GM10847 (cell line): ENCODE data around the gene BCKDHB.

Experiments used
- POLR2A ChIP-seq: IDR thresholded peaks from 2 replicates; pipeline ENCODE4 v1.6.1; 2011; ENCODE audit not compliant: insufficient read length; ENCODE audit errors: extremely low read depth

BCKDHB gene

GRCh38 chr6:80328652-80329051, 222.2 kb downstream of the BCKDHB start:
- no peak for TF ChIP-seq POLR2A

GRCh38 chr6:80329496-80329895, 223.0 kb downstream of the BCKDHB start:
- no peak for TF ChIP-seq POLR2A

GRCh38 chr6:80330961-80331360, 224.5 kb downstream of the BCKDHB start:
- TF ChIP-seq POLR2A = no peak

GRCh38 chr6:80331522-80331921, 225.1 kb downstream of the BCKDHB start:
- TF ChIP-seq POLR2A = no peak

GRCh38 chr6:80331974-80332373, 225.5 kb downstream of the BCKDHB start:
- TF ChIP-seq POLR2A = no peak

- no peak for TF ChIP-seq POLR2A
These were observed 226.9 kb downstream of the BCKDHB start for GRCh38 chr6:80333342-80333741.

- no peak for TF ChIP-seq POLR2A
These were observed 228.7 kb downstream of the BCKDHB start for GRCh38 chr6:80335121-80335531.

- TF ChIP-seq POLR2A = no peak
These were observed 230.4 kb downstream of the BCKDHB start for GRCh38 chr6:80336911-80337310.

GRCh38 chr6:80338201-80338836, 231.8 kb downstream of the BCKDHB start:
- TF ChIP-seq POLR2A = no peak

GRCh38 chr6:80339421-80339820, 232.9 kb downstream of the BCKDHB start:
- no peak for TF ChIP-seq POLR2A

GRCh38 chr6:80340280-80340679, 233.8 kb downstream of the BCKDHB start:
- no peak for TF ChIP-seq POLR2A

- TF ChIP-seq POLR2A = no peak
These were observed 234.2 kb downstream of the BCKDHB start for GRCh38 chr6:80340686-80341085.

GRCh38 chr6:80341330-80341729, 234.9 kb downstream of the BCKDHB start:
- TF ChIP-seq POLR2A = no peak

GRCh38 chr6:80343511-80343910, 237.0 kb downstream of the BCKDHB start:
- TF ChIP-seq POLR2A = no peak

GRCh38 chr6:80347101-80347500, 240.6 kb downstream of the BCKDHB start:
- TF ChIP-seq POLR2A = no peak

- TF ChIP-seq POLR2A = no peak
These were observed 241.8 kb downstream of the BCKDHB start for GRCh38 chr6:80348263-80348662.

- TF ChIP-seq POLR2A = no peak
These were observed 249.5 kb downstream of the BCKDHB start for GRCh38 chr6:80356000-80356399.
